Kidney glomerular epithelial cell (primary cell): ENCODE results near the gene RAB11FIP5.

Experiments
- DNase-seq: peaks from one replicate; lab custom pipeline; 2025; lab: John Stamatoyannopoulos, UW

The RAB11FIP5 gene

DNA sequence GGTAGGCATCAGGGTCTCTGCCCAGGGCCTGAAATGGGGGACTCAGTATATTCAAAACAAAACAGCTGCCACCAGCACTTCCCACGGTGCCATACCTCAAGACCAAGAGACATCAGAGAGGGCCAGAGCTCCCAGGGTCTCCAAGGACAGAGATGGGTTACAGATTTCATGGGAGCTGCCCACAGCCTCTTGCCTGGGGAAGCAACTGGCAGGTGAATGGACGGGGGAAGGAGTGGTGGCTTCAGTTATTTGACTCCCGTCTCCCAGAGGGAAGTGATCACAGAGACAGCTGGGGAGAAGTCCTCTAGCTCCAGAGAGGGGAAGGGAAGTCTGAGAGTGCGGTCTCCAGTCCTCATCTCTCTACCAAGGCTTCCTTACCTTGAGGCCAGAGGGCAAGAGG, 25.4 kb downstream of the RAB11FIP5 start:
- no peak for DNase-seq

DNA sequence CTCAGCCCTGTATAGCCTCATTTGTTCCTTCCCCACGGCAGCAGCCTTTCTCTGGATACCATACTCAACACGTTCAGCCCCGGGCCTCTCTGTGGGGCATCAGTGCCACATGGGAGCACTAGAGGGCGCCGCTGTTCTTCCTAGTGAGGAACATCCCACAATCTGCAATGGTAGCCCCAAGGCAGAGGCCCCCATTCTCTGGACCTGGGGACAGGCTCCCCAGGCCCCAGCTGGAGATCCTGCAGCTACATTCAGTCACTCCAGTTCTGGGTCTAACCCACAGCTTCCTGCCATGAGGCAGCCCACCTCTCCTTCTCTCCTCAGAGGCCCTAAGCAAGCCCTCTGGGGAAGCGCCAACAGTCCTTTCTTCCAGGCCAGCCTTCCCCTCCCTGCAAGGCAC, 27.1 kb downstream of the RAB11FIP5 start:
- DNase-seq: peak; percentile 54

DNA sequence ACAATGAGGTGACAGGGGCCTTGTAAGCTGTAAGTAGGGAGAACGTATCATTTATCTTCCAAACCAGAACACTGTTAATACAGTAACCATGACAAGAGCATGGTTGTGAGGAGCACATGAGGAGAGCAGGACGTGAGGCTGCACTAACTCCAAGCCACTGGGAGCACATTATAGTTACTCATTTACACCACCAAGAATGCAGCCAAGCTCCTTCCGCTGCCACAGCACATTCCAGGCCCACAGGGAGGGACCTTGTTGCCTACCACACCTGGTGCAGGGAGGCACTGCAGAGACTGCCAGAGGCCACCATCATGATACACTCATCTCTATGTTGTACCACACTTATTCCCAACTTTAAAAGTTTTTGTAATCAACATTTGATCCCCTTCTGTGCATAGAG, 27.8 kb downstream of the RAB11FIP5 start:
- peak; percentile 69 for DNase-seq

DNA sequence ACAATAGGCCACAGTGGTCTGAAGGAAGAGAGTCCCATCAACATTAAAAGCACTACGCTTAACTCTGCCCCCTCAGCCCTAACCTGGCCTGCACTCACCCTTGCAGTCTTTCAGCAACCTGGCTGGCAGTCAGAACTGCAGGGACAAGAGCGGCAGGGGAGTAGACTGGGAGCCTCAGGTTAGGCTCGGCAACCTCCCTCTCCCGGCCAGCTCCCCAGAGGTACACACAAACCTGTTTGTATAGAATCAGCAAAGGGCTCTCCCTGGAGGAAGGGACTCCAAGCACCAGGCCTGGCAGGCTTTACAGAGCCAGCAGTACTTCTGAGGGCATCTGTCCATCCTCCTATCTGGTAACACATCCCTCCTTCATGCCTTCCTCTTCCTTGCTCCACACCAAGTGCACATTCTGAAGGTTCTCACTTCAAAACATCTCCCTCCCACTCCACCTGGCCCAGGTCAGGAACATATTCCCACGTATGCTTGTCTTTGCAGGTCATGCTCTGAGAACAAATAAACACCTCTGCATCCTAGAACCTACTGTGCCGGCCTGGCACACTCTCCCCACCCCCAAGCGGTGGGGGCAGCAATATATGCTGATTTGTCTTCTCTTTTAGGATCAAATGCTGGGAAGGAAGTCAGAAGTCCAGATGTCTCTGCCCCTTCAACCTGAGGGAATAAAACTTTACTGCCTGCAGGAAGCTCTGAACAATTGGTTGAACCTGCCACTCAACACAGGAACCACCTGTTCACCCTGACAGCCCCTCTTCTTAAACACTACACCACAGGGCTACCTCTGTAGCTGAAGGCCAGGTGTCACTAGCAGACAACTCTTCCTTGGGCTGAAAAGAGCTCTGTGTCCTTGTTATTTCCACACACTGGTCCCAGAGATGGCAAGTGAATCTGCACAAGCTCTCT, 28.6 kb downstream of the RAB11FIP5 start:
- no peak for DNase-seq

DNA sequence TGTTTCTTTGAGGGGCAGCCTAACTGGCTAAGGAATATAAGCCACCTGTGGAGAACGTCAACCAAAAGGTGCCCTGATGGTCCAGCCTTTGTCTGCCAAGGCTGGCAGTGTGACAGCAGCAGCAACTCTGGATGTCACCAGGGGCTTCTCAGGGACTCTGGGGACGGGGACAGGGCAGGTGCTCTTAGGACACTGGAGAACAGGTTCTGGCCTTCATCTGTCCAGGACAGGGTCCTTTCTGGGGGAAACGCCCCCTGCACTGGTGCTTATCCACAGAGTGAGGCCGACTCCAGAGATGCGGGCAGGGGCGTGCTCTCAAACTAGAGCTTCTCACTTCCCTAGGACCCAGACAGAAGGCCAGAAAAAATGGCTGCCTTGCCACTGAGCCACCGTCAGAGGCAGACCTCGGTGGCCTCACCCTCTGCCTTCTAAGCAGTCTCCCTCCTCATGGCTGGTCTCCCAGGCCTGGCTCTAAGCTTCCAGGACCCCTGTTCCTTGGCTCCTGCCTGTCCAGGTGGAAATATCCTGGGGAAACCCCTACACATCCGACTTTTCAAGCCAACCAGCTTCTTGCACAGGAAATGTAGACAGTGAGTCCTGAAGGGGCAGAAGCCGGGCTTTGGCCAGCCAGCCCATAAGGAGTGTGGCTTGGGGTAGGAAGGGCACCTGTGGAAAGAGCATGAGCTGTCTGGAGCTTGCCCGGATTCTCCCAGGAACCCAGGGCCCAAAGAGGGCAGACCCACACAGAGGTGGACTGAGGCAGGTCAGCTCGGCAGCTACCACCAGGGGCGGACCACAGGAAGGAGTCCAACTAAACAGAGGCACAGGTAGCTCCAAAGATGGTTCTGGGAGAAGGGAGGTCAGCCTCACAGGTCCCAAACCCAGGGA, 30.0 kb downstream of the RAB11FIP5 start:
- no peak for DNase-seq

DNA sequence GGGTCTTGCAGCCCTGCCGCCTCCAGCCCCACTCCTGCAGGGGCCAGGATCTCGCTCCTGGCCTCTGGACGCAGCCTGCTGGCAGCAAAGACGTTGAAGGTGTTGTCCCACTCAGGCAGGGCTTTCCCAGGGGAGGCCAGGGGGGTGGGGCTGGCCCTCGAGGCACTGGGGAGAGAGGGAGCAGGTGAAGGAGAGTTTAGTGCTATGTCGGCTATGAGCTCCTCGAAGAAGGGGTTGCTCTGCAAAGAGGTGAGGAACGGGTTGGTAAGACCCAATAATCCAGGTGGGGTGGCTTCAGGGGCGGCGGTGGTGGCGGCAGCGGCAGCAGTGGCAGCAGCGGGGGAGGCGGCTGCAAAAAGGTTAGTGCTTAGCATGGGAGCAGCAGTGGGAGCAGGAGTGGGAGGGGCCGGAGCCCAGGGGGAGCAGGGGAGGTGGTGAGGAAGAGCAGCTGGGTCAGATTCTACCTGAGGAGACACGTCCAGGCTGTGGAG, 31.5 kb downstream of the RAB11FIP5 start:
- no peak for DNase-seq

DNA sequence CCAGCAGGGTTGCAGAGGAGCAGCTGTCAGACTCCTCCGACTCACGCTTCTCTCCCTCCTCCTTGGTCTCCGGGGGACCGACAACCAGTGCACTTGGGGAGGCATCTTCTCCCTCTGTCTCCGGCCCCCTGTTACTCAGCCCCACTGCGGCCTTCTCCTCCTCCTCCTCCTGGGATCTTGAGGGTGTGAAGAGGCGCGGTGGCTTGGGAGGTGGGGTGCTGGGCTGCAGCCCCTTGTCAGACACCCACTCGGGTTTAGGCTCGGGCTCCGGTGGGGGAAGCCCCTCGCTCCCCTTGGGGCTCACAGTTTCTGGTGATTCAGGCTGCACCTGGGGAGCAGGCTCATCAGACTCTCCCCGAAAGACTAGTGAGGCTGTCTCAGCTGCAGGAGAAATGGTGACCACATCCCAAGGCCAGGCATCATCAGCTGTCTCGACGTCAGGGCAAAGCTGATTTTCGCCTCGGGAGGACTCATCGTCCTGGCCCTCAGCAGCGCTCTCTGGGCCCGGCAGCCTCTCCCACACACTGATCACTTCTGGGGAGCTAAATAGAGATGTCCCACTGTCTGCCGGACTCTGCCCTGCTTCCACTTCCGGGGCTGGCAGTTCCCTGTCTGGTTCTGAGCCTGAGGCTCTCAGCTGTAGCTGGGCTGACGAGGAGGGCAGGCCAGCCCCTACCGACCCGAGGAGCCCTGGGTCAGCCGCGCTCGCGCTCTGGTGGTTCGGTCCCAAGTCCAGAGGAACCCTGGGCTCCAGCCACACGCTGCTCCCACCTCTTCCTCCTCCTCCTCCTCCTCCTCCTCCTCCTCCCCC, 32.2 kb downstream of the RAB11FIP5 start:
- DNase-seq: peak; percentile 5

DNA sequence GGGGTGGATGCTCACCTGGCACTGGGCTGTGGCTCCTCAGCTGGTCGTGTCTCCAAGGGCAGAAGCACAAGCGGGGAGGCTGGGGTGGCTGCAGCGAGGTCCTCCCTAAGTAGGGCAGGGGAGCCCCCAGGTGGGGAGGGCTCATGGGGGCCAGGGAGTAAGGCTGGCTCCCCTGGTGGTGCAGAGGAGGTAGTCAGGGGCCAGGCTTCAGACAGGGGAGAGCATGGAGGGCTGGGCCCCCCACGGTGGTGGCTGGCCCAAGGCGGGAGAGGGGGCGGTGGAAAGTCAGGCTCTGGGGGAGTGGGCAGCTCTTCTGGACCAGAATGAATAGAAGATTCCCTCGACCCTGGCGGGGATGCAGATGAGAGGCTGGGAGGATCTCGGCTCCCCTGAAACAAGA, 33.1 kb downstream of the RAB11FIP5 start:
- DNase-seq: no peak

DNA sequence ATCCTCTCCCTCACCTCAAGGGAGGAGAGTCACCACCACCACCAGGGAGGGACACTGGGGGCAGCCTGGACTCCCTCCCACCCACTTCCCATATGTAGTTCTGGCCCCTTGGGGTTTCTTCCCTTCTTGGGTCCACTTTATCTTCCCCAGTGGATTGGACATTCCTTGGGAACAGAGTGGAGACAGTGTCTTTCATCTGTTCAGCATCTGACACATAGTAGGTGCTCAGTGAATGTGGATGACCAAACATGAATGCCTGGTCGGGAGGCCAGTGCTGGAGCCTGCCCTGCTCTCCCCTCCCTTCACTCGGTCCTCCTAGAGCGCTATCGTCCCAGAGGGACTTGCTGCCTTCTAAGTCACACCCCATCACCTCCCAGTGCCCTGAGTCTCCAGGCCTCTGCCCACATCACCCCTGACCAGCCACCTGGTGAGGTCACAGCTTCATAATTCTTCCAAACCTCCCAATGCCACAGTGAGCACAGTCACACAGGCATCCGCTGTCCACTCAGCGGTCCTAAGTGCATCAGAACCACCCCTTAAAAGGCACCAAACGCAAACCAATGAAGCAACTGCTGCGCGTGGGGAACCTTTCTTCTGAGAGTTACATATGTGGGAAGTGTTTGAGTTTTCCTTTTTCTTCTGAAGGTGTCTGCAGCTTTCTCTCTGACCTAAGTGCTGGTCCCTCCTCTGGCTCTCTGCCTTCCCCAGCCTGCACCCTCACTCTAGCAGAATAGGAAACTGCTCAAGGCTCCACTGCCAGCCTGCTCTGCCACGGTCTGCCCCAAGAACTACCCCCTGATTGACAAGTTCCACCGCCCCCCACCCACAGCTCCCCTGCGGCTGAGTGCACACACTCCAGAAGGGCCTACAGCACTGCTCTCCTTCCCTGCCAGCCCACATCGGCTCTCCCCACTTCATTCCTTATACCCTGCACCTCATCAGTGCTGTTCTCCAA, 34.0 kb downstream of the RAB11FIP5 start:
- DNase-seq: no peak

DNA sequence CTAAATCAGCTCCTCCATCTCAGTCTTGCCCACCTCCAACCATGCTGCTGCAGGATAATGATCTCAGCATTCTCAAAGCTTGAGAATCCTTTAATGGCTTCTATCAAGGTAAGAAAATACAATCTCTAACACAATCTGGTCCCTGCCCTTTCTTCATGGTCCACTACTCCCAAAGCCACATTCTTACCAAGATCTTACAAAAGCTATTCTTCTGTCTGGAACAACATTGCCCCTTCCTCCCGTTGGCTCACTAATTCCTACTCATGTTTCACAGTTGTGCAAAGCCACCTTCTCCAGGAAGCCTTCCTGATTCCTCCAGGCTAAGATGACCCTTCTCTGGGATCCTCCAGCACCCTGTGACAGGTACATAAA, 35.3 kb downstream of the RAB11FIP5 start:
- DNase-seq: peak; percentile 41

DNA sequence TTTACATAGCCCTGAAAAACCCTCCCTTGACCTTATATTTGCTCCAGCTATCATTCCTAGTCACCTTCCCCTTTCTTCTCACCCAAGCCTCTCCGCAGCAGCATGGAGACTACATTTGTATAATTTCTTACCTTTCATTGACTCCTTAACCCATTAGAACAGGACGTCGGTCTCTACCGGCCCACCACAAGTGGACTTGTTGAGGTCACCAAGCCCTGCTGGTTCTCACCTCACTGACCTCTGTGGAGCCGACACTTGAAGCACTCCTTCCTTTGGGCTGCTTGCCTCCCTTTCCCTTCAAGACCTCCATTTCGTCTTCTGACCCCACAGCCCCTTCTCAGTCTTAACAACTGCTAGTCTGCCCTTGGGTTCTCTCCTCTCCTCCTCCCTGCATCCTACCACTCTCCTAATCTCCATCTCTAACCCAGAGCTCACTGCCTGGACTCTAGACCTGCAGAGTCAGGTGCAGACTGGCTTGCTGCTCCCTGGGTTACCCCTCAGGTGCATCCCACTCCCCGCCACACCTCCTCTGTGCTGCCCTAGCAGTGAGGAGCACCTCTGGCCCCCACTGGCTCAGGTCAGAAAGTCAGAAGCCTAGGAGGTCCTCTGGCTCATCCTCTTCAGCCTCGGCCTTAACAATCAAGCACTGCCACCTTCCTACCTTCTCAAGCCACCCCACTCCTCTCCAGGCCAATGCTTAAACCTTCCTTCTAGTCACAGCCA, 35.9 kb downstream of the RAB11FIP5 start:
- no peak for DNase-seq

DNA sequence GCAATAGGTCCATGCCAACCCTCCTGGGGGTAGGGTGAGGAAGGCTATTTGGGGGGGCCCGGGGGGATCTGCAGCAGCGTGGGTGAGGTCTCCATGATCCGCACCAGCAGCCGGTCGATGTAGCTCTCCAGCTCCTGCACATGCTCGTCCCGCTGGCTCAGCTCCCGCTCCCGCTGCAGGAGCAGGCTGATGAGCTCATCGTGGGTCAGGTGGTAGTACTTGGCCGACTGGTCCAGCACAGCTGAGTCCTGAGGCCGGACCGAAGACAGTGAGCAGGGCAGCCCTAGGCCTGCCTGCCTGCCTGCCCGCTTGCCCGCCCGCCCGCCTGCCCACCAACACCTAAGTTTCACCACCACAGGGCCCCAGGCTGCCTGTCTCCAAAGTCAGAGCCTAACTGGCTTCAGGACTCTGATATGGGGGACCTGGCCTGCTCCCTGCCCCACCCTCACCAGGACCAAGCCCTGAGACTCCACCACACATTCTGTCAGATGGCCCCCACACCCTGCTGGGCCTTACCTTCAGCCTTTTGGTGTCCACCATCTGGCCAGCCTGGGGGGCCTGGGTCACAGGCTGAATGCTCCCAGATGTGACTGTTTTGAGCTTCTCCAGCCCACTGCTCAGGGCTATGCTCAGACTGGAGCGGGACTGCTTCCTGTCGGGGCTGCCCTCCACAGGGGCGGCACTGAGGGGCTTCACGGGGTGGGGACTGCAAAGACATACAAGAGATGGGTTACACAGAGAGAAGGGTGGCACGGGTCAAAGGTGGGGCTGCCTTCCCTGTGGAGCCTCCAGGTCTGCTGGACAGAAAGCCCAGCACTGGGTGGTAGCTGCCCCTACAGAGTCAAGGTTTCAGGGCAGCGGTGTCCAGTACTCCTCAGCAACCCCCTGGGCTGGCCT, 37.0 kb downstream of the RAB11FIP5 start:
- no peak for DNase-seq

DNA sequence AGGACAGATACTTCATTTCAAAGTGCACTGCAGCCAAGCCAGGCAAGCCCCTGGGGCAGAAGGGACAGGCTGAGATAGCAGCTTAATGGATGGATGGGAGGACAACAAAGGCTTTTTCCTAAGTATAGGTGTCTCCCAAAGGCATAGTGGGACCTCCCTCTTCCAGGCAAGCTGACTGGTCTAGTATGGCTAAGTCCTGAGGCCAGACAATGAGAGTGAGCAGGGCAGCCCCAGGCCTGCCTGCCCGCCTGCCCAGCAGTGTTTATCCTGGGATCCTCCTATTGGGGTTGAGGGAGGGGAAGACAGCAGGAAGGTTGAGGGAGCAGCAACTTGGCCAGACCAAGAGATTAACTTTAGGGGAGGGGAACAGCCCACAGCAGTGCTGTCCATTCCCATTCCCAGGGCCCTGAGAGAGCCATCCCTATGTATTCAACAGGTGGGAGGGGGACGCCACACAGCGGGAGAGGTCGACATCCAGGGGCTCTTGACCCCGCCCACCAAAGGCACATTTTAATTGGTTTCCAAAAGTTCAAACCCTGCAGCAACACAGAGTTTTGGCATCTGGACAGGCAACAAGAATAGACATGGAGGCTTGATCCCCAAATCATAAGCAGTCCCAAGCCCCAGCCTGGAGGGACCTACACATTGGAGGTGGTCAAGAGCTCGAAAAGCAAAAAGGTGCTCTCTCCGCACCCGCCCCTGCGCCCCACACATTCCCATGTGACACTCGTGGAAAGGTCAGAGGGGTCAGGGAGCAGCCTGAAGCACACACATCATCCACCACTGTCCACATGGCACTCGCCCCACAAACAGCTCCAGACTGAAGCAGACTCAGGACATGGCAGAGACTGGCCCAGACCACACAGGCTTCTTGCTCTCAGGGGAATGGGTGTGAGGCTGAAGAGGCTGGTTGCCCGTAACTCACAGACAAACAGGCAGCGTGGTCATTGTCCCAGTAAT, 38.4 kb downstream of the RAB11FIP5 start:
- no peak for DNase-seq

DNA sequence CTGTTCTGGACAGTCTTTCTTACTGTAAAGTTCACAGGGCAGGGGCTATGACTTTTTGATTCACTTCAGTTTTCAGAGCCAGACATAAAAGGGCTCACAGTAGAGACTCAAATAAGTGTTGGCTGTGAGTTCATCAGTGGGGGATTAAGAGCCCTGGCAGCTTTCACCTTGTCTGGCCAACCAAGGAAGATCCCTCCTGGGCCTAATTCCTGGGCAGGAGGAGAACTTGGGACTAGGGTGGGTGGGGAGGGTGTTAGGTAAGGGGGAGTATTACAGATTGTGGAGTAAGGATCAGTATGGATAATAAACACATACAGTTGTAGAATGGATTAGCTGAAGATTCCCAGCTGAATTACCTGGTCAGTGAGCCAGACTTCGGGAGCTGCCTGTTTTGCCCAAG, 40.3 kb downstream of the RAB11FIP5 start:
- DNase-seq: no peak

DNA sequence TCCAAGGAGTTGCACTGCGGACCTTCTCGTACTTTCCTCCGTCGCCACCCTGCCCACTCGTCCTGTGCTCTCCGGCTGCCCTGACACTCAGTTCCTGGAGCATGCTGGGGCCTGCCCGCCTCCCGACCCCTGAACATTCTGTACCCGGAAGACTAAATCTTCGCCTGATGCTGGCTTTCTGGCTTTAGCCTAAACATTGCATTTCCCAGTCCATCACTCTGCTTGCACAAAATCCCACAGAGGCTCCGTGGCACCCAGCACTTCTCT, 40.7 kb downstream of the RAB11FIP5 start:
- DNase-seq: peak; percentile 4

DNA sequence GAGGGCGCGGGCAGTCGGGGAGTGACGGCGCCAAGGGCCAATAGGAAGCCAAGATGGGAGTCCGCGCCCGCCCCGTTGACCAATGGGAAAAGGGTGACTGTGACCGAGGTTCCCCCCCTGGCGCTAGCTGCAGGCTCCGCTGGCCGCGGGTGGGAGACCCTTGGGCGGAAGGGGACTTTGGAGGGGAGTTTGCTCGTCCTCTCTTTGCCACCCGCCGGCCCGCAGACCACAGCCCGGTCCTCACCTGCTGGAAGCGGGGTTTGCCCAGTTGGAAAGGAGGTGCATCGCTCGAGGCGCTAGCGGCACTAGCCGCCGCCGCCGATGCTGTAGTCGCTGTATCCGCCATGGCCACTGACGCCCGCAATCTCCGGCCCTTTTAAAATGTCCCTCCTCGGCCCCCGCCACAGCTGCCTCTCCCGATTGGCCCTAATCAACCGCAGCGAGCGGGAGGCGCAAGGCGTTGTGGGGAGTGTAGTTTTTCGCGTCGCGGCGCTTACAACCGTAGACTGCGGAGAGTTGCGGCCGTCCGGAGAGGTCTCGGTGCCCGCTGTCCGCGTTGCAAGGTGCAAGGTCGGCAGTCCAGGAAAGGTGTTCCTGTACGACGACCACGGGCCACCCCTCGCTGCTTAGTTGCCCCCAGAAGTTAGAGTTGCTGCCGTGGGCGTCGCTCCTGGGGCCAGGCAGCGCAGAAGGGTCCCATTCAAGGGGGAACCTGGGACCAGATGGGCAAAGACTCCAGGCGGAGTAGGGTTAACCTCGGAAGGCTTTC, 41.2 kb downstream of the RAB11FIP5 start, which contains the start of gene SFXN5:
TSS of gene SFXN5 (minus strand) at position 353 of the 769 bp plus-strand sequence. CDS start at position 346, 7 bp downstream.
- DNase-seq: peak; percentile 89

DNA sequence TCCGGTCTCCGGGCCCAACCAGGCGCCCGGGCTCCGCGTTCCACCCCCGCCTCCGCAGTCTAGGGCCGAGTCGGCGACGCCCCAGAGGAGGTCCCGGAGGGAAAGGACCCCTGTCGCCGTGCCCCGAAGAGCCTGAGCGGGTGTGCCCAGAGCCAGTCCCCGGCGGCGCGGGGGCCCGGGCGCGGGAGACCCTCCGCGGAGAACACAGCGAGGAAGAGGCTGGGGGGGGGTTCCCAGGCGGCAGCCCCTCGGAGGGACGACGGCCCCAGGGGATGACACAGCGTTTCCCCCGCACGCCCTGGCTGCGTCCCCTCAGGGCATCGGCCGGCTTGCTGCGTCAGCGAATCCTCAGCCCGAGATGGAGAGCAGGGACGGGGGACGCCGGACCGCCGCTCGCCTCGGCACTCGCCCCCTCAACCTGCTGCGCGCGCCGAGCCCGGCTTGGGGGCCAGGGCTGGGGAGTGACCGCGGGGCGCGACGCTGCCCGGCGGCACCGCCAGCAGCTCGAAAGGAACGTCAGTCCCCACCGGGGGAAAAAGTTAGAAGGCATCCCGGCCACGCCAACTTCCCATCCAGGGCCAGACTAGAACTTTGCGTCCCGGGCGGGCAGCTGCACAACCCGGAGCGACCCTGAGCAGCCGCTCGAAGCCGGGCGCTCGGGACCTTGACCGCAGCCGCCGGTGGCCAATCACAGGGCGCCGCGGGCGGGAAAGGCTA, 41.9 kb downstream of the RAB11FIP5 start:
- DNase-seq: no peak
